Islet of Langerhans (tissue), 1 donor: Measurements from ENCODE around the gene MRPL55.
"Not testable (repeated sequence)": the region's sequence is repeated elsewhere in the genome, so short reads cannot be mapped to it uniquely, and the experiment has no call there.

Source experiments
- FAIRE-seq: peaks from one replicate; lab custom pipeline; 2011; peaks lifted over from hg19 to GRCh38; lab: Jason Lieb, UNC

Gene MRPL55

DNA sequence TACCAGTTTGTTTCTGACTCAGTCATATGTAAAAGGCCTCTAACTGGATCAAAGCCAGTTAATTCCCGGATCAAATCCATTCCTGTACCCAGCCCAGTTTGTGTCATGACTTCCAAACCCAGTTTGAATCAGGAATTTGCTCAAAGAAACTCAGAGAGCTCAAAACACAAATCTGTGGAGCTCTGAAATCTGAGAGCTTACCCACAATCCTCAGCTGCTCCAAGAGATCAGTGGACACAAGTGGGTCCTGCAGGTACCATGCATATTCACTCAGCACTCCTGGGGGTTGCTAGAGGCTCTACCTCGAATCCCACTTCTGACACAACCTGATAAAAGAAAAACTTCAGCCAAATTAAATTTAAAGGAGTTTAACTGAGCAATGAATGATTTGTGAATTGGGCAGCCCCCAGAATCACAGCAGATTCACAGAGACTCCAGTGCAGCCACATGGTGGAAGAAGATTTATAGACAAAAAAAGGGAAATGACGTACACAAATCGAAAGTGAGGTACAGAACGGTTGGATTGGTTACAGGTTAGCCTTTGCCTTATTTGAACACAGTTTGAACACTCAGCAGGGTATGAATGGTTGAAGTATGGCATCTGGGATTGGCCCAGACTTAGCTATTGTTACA, 11.9 kb upstream of the MRPL55 start:
- no peak for FAIRE-seq

- no peak for FAIRE-seq
Observed at GRCh38 chr1:228120351-228120750, 11.3 kb upstream of the MRPL55 start.

DNA sequence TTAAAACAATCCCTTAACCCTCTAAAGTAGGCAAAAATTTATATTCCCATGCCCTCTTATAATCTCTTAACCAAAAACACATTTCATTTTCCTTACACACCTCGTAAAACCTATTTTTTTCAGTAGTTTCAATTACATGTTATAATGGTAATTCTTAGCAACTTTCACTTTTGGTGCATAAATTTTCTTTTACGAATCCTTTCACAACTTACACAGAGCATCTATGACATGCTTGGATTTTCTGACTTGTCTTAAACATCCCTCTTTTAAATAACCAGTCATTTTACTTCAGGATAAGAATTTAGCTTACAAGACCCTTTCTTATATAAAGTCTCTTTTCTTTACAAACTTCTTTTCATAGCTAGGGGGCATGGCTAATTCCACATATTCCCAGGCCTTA, 8.9 kb upstream of the MRPL55 start:
- FAIRE-seq, result no peak

DNA sequence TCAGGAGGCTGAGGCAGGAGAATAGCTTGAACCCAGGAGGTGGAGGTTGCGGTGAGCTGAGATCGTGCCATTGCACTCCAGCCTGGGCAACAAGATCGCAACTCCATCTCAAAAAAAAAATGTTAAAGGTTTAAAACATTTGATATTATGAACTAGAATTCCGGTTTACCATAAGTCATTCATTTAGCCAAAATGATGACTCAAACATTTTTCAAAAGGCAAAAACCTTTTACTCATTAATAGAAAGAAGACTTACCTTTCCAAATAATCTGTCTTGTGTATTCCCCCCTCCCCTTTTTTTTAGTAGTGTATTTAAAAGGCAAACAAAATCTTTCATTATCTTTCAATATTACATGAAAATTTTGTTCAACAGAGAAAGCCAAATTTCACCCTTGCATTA, 8.2 kb upstream of the MRPL55 start:
- no peak for FAIRE-seq

GRCh38 chr1:228114827-228115226, 5.7 kb upstream of the MRPL55 start:
- FAIRE-seq, result no peak

DNA sequence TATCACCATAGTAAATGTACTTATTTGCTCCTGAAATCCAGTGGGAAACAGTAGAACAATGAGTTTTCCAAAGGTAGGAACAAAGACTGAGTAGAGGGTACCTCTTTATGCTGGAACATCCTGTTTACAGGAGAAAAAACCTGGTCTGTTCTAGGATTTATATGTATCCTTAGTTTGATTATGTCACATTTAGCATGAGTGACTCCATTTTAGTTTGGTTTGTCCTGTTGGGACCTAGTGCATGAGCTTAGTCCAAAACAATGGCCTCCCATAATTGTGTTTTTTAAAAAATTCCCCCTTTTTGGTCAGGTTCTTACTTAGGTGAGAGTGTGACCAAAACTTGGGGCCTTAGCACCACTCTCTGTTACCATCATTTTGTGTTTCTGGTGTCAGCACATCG, 3.5 kb upstream of the MRPL55 start:
- FAIRE-seq, result no peak

DNA sequence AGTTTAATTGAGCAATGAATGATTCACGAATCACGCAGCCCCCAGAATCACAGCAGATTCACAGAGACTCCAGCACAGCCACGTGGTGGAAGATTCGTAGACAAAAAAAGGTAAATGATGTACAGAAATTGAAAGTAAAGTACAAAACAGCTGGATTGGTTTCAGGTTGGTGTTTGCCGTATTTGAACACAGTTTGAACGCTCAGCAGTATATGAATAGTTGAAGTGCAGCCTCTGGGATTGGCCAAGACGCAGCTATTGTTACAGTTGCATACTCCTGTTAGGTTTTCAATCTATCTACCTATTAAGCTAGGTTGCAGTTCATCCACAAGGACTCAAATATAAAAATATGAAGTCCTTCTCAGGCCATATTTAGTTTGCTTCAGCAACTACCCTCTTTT, 3.1 kb upstream of the MRPL55 start:
- FAIRE-seq, result no peak

GRCh38 chr1:228111315-228111714, 2.2 kb upstream of the MRPL55 start:
- FAIRE-seq, result not testable (repeated sequence)

DNA sequence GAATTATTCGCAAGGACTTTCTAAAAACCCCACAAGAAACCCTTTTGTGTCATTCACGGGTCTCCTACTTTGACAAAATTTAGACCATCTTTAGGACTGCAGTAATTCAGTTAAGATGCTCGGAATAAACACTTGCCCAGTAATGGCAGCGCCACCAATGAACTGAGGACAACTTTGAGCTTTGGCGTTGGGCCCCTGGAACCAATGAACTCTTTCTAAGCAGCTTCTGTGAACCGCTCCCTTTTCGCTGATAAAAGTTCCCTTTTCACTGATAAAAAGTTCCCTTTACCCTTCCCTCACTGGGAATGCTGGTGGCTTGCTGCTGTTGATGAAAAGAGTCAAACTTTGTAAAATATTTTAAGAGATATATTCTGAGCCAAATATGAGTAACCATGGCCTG, 1.5 kb upstream of the MRPL55 start:
- FAIRE-seq, result no peak

DNA sequence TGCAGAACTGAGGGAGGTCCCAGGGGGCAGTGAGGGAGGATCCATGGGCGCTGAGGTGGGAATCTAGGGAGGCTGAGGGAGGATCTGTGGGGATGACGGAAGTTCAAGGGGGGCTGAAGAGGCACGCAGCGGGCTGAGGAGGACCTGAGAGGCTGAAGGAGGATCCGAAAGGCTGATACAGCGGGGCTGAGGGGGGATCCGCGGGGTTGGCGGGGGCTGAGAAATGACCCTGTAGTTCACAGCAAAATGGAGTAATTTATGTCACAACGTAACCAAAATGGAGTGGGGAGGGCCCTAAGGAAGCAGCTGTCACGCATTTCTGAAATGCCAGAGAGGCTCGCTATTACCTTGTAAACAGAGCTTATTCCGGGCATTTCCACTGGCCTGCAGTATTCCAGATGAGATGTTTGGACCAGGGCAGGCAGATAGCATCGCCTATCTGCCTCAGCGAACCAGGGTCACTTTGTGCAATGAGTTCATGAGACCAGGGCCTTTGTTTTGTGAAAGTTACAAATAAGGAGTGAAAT, 926 bp upstream of the MRPL55 start:
- FAIRE-seq, result no peak

- FAIRE-seq, result no peak
Observed at GRCh38 chr1:228108742-228109072, 392 bp downstream of the MRPL55 start.

DNA sequence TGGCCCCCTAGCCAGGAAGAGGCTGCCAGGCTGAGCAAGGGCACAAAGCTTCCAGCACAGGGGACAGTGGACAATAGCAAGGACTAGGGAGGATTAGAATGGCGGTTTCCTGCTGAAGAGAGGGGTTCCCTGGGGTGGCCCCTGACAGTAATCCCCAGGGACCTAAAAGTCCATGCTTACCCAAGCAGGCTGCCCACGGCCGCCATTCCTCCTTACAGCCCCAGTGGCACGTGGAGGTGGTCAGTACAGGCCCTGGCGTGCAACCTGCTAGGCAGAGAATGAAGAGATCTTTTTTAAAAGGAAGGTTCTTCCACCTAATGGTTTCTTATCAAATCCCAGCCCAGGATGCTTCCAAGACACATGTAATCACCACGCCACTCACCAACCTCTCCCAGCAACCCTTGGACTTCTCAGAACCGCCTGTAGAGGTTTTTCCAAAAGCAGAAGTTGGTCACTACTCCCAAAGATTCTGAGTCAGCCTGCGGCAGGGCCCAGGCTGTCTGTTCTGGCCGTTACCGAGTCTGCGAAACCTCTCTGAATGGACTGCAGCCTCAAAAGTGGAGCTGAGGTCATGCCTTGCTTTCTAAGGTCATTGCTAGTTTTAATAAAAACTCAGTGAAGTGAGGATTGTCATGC, 926 bp downstream of the MRPL55 start:
- FAIRE-seq, result no peak

DNA sequence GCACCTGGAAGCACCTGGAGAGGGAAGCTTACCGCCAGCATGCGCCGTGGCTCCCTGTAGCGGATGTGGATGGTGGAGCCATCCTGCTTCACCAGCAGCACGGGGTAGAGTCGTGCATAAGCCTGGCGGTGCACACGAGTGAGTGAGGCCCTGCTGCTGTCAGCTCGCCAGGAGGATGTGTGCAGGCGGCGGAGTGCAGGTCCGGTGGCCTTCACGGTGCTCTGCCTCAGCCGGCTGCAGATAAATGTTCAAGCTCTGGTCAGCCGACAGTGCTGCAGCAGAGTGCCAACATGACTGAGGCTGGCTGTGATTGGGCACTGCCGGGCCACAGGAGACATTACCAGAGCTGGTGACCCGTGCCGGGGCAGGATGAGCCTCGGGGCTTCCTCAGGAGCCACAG, 1.5 kb downstream of the MRPL55 start:
- FAIRE-seq, result no peak

DNA sequence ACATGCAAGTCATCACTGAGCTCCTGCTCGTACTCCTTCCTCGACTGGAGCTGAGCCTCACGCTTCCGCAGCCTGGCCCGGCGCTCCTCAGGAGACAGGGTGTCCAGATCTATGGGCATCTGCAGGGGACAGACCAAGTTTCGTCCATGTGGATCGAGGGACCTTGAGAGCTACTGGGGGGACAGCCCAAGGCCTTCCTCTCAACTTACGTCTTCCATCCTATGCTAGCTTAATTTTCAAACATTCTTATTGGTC, 2.4 kb downstream of the MRPL55 start:
- FAIRE-seq, result no peak

- no peak for FAIRE-seq
Observed at GRCh38 chr1:228105996-228106799, 2.9 kb downstream of the MRPL55 start.

DNA sequence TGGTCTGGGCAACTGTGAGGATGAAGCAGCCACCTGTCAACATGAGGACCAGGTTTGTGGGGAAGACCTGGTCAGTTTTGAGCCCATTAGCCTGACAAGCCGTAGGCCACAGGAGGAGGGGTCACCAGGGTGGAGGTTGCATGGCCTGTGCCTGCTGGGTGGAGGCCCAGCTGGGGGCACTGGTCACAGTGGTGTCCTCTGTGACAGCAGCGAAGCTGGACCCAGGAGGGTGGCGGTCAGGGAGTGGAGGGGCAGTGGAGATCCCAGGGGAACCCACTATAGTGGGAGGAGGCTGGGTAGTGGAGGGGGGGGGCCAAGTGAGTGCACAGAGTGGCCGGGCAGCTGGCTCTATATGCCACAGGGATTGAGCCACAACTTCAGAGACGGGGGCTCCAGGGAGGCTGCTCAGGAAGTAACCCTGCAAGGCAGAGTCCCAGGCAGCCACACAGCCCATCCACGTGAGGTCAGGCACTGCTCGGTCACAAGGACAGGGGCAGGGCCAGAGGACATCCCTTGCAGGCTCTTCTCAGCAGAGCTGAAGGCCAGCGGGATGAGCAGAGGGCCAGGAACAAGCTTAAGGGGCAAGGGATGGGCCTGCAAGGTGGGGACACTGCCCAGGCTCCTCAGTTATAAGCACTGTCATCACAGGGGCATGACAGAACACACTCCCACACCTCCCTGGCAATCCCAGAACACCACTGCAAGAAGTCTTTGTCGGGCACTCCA, 3.7 kb downstream of the MRPL55 start:
- FAIRE-seq, result no peak

DNA sequence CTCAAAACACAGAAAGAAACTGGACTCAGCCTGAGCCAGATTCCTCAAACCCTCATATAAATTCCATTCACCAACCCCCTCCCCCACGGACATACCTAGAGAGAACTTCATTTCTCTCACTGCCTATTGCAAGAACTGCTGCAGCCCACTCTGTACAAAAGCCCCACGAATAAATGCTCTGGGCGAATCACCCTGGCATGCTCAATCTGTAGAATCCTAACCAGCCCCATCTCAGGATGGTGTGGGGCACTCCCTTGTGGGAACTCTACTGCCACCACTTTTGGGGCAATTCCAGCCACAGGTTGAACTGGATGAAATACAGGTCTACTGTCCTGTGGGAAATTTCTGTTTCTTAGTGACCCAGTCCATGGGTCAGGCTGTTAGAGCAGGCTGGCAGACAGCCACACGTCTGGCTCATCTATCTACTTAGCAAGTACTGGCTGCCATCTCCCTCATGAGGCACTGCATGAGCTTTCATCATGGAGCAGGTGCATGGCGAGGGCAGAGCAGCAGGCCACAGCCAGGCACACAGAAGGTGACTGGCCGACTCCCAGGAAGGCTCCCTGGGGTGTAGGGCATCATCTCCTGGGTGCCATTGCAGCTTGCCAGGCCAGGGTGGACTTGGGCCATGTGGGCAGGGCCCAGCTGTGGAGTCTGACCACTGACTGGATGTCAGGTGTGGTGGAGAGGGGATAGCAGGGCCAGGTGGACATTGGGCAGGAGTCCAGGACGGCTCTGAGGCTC, 4.4 kb downstream of the MRPL55 start:
- no peak for FAIRE-seq

GRCh38 chr1:228102791-228103620, 6.1 kb downstream of the MRPL55 start, which contains the start of gene C1orf35:
Gene C1orf35 (minus strand): TSS chr1:228103325. CDS start chr1:228103227, 98 bp downstream.
- no peak for FAIRE-seq

- no peak for FAIRE-seq
Observed at GRCh38 chr1:228101994-228102790, 6.9 kb downstream of the MRPL55 start.

GRCh38 chr1:228101614-228101993, 7.5 kb downstream of the MRPL55 start:
- no peak for FAIRE-seq
